Lung microvascular endothelial cell (primary cell): ENCODE results near the gene PANX1. TPM values are rescaled to one million over a fixed set of nuclear protein-coding genes. Genes with fewer than 3 reads are reported as not detected.

Source experiments
- DNase-seq, 2 donors: peaks; one replicate each; pipeline versions ENCODE4 v3.0.0 to v3.0.0-alpha.2; 2010; ENCODE audit warnings: low read depth in 2 of 2
- total RNA-seq: library from RNA; depleted of rRNA; stranded (reverse); fragments of >200 nt; gene quantifications from 2 replicates; pipeline ENCODE4 v1.2.1, GENCODE V29; 2014

The PANX1 gene
- total RNA-seq, 1 donor from 2014 or later = 23.0 TPM

GRCh38 chr11:94129512-94130297 lies 1.1 kb downstream of the PANX1 start:
- DNase-seq = peak; percentile 11 to 48

- DNase-seq = peak; percentile 72 to 91
Measured at GRCh38 chr11:94130298-94131046, 1.8 kb downstream of the PANX1 start.

DNA sequence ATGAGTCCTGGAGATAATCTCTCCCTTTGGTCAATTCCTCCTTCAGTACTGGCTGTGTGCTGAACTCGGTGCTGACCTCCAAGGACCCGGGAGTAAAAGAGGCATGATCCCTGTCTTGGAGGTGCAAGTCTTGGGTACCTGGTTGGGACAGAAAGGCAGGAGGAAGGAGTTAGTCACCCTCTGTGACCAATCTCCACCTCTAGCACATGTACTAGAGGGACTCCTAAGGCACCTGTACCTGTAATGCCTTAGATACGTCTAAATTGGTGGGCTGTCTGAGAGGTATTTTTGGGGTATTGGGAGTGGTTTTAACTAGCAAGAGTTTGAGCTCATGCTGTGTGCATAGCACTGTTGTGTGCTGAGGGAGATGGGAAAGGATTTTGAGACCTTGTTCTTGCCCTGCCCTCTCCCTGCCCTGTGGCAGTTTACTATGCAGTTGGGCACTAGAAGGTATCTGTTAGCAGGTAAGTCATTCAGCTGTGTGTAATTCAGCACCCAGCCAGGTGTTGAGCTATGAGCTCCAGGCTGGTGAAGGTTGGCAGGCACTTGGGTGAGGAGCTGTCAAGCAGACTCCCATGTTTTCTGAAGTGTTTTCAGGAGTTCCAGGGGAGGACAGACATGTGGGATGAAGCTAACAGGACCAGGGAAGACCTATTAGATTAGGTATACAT lies 2.5 kb downstream of the PANX1 start:
- no peak for DNase-seq

- peak; percentile 39 to 55 for DNase-seq
Measured at GRCh38 chr11:94131718-94132115, 3.1 kb downstream of the PANX1 start.

DNA sequence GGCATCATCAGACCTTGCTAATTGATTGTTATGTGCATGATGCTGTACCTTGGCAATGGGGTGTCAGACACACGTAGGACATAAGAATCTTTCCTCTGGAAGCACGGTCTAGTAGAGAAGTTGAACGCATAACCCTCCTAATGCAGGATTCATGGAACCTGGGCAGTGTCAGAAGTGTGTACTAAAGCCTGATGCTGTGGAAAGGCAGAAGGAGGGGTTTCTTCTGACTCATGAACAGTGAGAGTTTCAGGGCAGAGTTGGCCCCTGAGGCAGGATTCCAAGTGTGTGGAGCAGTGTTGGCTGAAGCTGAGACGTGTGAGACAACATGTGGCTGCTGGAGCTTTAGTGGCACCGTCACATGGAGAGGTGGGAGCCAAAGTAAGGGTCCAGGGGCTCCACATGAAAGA lies 3.5 kb downstream of the PANX1 start:
- peak in 1 of 2 donors; percentile 69 for DNase-seq

- no peak for DNase-seq
Measured at GRCh38 chr11:94132823-94133408, 4.3 kb downstream of the PANX1 start.

- DNase-seq = no peak
Measured at GRCh38 chr11:94133752-94134151, 5.1 kb downstream of the PANX1 start.

- DNase-seq = peak; percentile 71 to 94
Measured at GRCh38 chr11:94134651-94135512, 6.2 kb downstream of the PANX1 start.

- no peak for DNase-seq
Measured at GRCh38 chr11:94139416-94139815, 10.8 kb downstream of the PANX1 start.

- no peak for DNase-seq
Measured at GRCh38 chr11:94140154-94140655, 11.6 kb downstream of the PANX1 start.

- peak in 1 of 2 donors; percentile 23 for DNase-seq
Measured at GRCh38 chr11:94141511-94142307, 13.1 kb downstream of the PANX1 start.

DNA sequence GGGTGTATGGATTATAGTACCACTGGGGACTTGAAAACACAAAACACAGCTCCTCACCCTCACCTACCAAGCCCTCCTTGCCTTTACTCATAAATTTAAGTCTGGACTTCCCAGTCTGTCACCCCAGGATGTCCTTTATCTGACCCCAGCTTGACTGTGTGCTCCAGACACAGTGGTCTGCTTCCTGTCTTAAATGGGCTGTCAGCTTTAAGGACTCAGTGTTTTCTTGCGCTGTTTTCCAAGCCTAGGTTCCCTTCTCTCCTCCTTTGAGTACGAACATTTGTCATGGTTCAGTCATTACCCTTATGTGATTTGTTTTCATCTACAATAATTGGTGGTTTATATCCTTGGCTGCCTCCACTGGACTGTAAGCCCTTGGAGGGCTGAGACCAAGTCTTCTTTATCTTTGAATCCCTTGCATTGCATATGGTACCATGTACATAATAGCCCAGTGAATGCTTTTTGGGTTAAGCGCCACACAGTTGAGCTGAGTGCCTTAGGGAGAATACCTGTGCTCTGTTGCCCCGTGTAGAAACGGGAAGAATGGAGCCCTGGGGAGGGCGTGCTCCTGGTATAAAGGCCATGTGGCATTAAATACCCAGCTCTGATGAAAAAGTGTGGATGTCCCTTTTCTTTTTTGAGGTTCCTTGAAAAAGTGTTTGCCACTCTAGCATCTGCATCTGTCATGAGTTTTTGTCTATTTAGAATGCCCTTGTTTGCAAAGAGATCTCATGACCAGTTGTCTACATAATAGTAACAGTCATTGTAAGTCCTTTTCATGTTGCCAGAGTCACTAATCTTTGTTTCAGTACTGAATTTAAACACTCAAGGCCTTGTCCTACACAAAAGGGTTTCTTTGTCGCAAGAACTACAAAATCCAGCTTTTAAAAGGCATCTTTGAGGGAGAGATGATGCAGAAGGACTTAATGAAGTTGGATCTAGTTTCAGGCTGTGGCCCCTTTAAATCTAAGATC lies 14.0 kb downstream of the PANX1 start:
- peak in 1 of 2 donors; percentile 68 for DNase-seq

DNA sequence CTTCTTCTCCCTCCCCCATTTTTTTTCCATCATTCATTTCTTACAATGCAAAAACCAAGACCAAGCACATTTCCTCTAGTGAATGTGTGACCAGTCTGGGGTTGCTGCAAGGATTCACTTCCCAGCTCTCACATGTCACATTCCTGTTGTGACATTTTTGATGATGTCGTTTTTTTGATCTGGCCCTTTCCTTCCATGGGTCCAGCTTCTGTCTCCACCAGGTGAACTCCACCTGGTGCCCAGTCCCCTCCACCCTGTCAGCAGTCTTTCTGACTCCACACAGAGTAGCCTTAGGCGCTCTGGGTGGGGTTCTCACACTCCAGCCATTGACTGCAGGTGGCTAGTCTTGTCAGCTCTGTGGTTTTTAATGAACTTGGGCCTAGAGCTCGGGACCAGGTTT lies 15.6 kb downstream of the PANX1 start:
- no peak for DNase-seq

DNA sequence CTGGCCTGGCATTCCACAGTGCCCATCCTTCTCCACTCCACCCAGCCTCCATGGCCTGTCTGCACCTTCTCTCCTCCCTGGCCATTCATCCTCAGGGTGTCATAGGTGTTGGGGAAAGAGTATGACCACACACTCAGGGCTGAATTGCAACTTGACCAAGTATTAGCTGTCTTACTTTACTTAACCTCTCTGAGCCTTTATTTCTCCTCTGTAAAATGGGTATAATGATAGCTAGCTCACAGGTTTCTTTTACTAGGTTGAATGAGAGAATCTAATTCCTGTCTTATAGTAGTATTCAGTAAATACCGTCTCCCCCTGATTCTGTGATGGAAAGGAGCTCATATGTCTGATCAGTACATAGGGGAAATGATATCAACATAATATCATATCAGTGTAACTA lies 16.0 kb downstream of the PANX1 start:
- DNase-seq = no peak

DNA sequence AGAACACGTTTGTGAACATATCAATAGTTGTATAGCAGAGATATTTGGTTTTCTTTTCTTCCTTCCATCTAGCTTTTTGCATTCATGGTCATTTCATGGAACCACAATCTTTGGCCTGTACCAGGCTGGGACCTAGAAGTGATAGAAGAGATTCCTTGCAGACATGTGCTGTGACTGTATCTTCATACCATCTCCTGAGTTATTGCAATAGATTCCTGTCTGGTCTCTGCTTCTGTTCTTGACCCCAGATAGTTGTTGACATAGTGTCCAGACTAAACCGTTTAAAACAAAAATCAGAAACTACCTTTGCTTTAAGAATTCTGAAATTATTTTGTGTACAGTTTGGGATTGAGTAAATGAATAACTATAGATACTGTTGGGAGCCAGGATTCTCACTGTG lies 16.8 kb downstream of the PANX1 start:
- no peak for DNase-seq

DNA sequence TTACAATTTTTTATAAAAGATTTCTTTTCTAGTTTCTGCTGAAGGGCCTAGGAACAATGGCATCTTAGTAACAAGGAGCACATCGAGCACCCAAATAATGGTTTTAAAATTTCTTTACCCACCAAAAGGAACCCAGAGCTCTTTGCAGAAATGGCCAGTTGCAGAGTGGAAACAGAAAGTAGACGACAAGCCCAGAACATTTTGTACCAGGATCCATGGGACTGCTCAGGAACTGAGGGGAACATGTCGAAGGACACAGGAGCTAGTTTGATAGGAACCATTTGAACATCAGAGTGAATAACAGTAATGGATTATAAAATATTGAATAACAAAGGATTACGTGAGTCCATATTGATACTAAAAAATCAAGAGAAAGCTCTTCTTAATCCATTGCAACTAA lies 17.3 kb downstream of the PANX1 start:
- DNase-seq = no peak

DNA sequence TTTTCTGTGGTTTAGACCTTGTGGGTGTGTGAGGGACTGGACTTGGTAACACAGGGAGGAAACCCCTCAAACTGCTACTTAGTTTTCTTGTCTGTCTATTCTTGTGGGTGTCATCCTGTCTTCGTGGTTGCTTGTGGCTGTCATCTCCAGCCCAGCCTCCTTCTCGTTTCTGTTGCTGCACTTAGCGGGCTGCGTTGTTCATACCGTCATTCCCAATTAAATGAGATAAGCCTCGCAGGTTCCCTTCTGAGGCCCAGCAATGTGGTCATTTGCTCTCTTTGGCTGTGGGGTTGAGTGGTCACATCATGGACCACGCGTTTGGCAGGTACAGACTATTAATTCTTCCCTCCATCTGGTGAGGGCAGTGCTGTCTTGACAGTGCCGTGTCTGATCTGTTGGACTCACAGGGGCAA lies 18.8 kb downstream of the PANX1 start:
- DNase-seq = no peak

- no peak for DNase-seq
Measured at GRCh38 chr11:94148189-94148588, 19.5 kb downstream of the PANX1 start.
